ENCODE results near the gene LUC7L. TPM values are rescaled to one million over a fixed set of nuclear protein-coding genes. Genes with fewer than 3 reads are reported as not detected.

LUC7L gene
- total and polyA plus RNA-seq, 2 of the 8 experiments (the other 6 are each of a cell fraction or from before 2014, with no cell fraction given): 49.7 to 129 TPM

DNA sequence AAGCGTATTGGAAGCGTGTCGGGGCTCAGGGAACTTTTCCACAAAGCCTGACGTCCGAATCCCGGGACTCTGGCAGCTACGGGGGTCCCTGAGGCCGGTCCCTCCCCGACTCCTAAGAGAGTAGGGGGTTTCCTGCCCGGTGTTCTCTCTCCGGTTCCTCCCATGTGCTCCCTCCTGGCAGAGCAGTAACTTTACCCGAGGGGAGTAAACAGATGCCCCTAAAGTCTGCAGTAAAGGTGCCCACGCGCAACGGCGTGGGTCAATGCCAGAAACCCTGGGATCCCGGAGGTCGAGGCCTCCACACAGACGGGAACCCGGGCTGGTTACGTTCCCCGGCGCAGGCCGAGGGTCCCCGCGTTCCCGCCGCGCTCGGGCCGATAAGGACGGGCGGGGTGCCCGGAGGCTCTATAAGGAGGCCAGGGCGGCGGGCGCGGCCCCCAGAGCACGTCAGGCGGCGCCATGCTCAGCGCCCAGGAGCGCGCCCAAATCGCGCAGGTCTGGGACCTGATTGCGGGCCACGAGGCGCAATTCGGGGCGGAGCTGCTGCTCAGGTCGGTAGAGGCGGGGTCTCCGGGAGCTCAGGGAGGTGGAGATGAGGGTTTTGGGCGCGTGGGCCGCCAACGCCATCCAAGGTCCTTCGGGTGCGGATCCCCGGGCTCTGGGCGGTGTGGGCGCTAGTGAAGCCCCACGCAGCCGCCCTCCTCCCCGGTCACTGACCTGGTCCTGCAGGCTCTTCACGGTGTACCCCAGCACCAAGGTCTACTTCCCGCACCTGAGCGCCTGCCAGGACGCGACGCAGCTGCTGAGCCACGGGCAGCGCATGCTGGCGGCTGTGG is 63.5 kb downstream of the LUC7L start, which contains the start of gene HBM:
HBM (plus strand) TSS at position 440 of the 836 bp plus-strand sequence; CDS start at position 460, 20 bp downstream.
- no peak within 1 kb of the TSS for H4K5ac ChIP-seq (ENCODE audit: insufficient read length, low read depth, low read length)
- H3K9me3 ChIP-seq (ENCODE audit: insufficient read depth in 2 of 2, low read depth in 1 of 2, low read length in 1 of 2): no peaks in the 10 kb centered on the region
- H3K79me1 ChIP-seq (ENCODE audit: low read depth, low read length): no peaks in the 10 kb centered on the region
- H2BK5ac ChIP-seq (ENCODE audit: low read depth, low read length): no peak within 1 kb of the TSS
- H4K20me1 ChIP-seq (replicated peaks in 1 of 2; ENCODE audit: control insufficient read depth in 1 of 2, insufficient read depth in 2 of 2, low read length in 2 of 2): peaks cover 2 to 8% of the 10 kb centered on the region in 2 experiments
- no peak within 1 kb of the TSS for H3K4ac ChIP-seq (replicated peaks; ENCODE audit: insufficient read length, low read depth, low read length)
- H2BK120ac ChIP-seq (replicated peaks; ENCODE audit: low read depth, low read length): no peak within 1 kb of the TSS
- CTCF ChIA-PET (ENCODE audit: partially characterized antibody): interaction anchor here (1.0 to 5.6 kb wide), 7 partner anchors 12 to 69 kb away, joined by 3 to 24 read pairs (median 5); partner anchors contain the start of gene HBQ1
- H2BK15ac ChIP-seq (ENCODE audit: low read length): 0 out of 2 replicates have a peak within 1 kb of the TSS, but pooled peaks have one; percentile 29
- H3K4me2 ChIP-seq (ENCODE audit: insufficient read depth in 1 of 2, low read depth in 2 of 2, low read length in 2 of 2): peak within 1 kb of the TSS; percentile 64 to 78
- 3% methylated on average over 55 of the region's 75 CpGs; no CpG with 5 or more reads in 1 of the 2 experiments for WGBS, 2 experiments (ENCODE audit: extremely low coverage in 1 of 2, insufficient coverage in 1 of 2, insufficient read length in 1 of 2, insufficient replicate concordance in 2 of 2, low coverage in 1 of 2, low lambda C conversion rate in 2 of 2, missing lambda C conversion rate in 1 of 2)
- H3K56ac ChIP-seq (replicated peaks; ENCODE audit: insufficient read length, low read depth, low read length): no peak within 1 kb of the TSS
- H2BK20ac ChIP-seq (ENCODE audit: low read length): no peak within 1 kb of the TSS
- no peak within 1 kb of the TSS for H2AK5ac ChIP-seq (ENCODE audit: low read depth, low read length)
- DNase-seq (ENCODE audit: low read depth in 1 of 2, low spot score in 2 of 2) (no peak), FAIRE-seq (no peak)
- H4K91ac ChIP-seq (replicated peaks; ENCODE audit: insufficient read length, low read length): no peak within 1 kb of the TSS
- H3K18ac ChIP-seq (ENCODE audit: extremely low read depth, low read length): peak within 1 kb of the TSS; percentile 1; the same call in 1 of the 2 replicates
- no peak within 1 kb of the TSS for H4K8ac ChIP-seq (ENCODE audit: extremely low read depth, insufficient read depth, low read length)
- H3K27ac ChIP-seq (ENCODE audit: low read depth, low read length): no peak within 1 kb of the TSS
- H3K23ac ChIP-seq (ENCODE audit: insufficient read length): no peak within 1 kb of the TSS
- peaks cover 36 to 64% (median 58%) of the 10 kb centered on the region in 4 experiments for H3K27me3 ChIP-seq (replicated peaks in 1 of 4; ENCODE audit: control insufficient read depth in 3 of 4, extremely low read depth in 1 of 4, insufficient read depth in 3 of 4, low read length in 3 of 4)
- H3K36me3 ChIP-seq (ENCODE audit: control insufficient read depth in 2 of 4, insufficient read depth in 4 of 4, low read length in 3 of 4): peaks cover 0 to 9% (median 0%) of the 10 kb centered on the region in 4 experiments; a peak in 2 of 8 replicates
- H3K79me2 ChIP-seq (ENCODE audit: control insufficient read depth in 1 of 2, insufficient read depth in 2 of 2, low read length in 2 of 2): no peaks in the 10 kb centered on the region
- no peak within 1 kb of the TSS for H2AFZ ChIP-seq (ENCODE audit: low read length)
- H3K9ac ChIP-seq (replicated peaks in 1 of 4; ENCODE audit: extremely low read depth in 1 of 4, low read depth in 3 of 4, low read length in 3 of 4): no peak within 1 kb of the TSS
- H3K4me3 ChIP-seq (ENCODE audit: extremely low read depth in 1 of 4, insufficient read depth in 2 of 4, low read depth in 3 of 4, low read length in 4 of 4): peak within 1 kb of the TSS; percentile 14 to 59 (median 20); a peak in 7 of 8 replicates
- H3K4me1 ChIP-seq (replicated peaks in 1 of 4; ENCODE audit: control insufficient read depth in 3 of 4, insufficient read depth in 4 of 4, low read length in 3 of 4): peaks cover 0 to 20% (median 16%) of the 10 kb centered on the region in 4 experiments; a peak in 6 of 7 replicates
- peak within 1 kb of the TSS; percentile 50; the same call in 1 of the 2 replicates for H2BK12ac ChIP-seq (ENCODE audit: low read depth, low read length)
- POLR2A ChIA-PET (ENCODE audit: partially characterized antibody): interaction anchor here (3.5 to 5.0 kb wide), 2 partner anchors 12 to 15 kb away, joined by 16 to 29 read pairs; partner anchors contain the start of gene HBQ1
- H3K23me2 ChIP-seq (ENCODE audit: low read depth, low read length): peaks cover 10% of the 10 kb centered on the region; the same call in 1 of the 2 replicates
- no peak within 1 kb of the TSS for H3K14ac ChIP-seq (ENCODE audit: insufficient read length)
- TF ChIP-seq EZH2 (IDR thresholded peaks at IDR 0.05; ENCODE audit: low read depth, low read length, severe bottlenecking) (peak; percentile 94), RXRA (IDR thresholded peaks at IDR 0.05; ENCODE audit: insufficient read depth, low read depth, low read length) (no peak)
- TF ChIP-seq, protein P1, sequence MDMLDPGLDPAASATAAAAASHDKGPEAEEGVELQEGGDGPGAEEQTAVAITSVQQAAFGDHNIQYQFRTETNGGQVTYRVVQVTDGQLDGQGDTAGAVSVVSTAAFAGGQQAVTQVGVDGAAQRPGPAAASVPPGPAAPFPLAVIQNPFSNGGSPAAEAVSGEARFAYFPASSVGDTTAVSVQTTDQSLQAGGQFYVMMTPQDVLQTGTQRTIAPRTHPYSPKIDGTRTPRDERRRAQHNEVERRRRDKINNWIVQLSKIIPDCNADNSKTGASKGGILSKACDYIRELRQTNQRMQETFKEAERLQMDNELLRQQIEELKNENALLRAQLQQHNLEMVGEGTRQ (IDR thresholded peaks at IDR 0.05; ENCODE audit: low read length): no peak
- TF ChIP-seq, protein P2, sequence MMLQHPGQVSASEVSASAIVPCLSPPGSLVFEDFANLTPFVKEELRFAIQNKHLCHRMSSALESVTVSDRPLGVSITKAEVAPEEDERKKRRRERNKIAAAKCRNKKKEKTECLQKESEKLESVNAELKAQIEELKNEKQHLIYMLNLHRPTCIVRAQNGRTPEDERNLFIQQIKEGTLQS (IDR thresholded peaks at IDR 0.05; ENCODE audit: insufficient read depth, low read depth, low read length): no peak
- TF ChIP-seq, protein P3, sequence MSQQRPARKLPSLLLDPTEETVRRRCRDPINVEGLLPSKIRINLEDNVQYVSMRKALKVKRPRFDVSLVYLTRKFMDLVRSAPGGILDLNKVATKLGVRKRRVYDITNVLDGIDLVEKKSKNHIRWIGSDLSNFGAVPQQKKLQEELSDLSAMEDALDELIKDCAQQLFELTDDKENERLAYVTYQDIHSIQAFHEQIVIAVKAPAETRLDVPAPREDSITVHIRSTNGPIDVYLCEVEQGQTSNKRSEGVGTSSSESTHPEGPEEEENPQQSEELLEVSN (IDR thresholded peaks at IDR 0.05): no peak; the same call in 1 of the 2 replicates
- TF ChIP-seq, protein P4, sequence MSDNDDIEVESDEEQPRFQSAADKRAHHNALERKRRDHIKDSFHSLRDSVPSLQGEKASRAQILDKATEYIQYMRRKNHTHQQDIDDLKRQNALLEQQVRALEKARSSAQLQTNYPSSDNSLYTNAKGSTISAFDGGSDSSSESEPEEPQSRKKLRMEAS (IDR thresholded peaks at IDR 0.05): peak; percentile 42; the same call in 1 of the 2 replicates
